Astrocyte of the cerebellum (primary cell): ENCODE measurements around the gene MYL5.
"Not testable (repeated sequence)": the region's sequence is repeated elsewhere in the genome, so short reads cannot be mapped to it uniquely, and the experiment has no call there.

ENCODE experiments used
- DNase-seq: peaks from one replicate; pipeline ENCODE4 v3.0.0-alpha.2; 2011; ENCODE audit warnings: low read depth
- H3K4me3 ChIP-seq: 2 replicates; pipeline ENCODE4 v1.5.1; 2011; ENCODE audit warnings: mild to moderate bottlenecking, low read depth, low read length, moderate library complexity
- in situ Hi-C: cut with HindIII; loops from 2 replicates; pipeline ENCODE4 v1.10.0; 2017; ENCODE audit warnings: low sequenced_read_pairs
- TF ChIP-seq, protein P1 (sequence below): IDR thresholded peaks from 2 replicates; pipeline ENCODE4 v1.5.1; 2012; ENCODE audit warnings: low read length, low read depth, moderate library complexity, mild to moderate bottlenecking; ENCODE audit errors: missing control alignments

Gene MYL5

DNA sequence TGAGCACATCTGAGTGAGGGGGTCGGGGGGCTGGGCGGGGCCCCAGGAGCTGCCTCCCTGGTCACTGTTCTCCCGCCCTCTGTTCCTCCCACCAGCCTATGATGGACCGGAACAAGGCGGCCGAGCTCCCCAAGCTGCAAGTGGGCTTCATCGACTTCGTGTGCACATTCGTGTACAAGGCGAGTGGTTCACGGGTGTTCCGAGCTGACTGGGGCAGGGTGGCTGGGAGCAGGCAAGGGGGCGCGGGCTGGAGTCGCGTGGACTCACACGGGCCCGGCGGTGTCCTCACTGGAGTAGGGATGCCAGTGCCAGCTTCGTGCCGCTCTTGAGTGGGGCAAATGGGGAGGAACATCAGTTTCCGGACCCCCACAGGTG lies 7.9 kb upstream of the MYL5 start:
- in situ Hi-C loops, result no loop called here
- DNase-seq, result no peak
- TF ChIP-seq, protein P1, sequence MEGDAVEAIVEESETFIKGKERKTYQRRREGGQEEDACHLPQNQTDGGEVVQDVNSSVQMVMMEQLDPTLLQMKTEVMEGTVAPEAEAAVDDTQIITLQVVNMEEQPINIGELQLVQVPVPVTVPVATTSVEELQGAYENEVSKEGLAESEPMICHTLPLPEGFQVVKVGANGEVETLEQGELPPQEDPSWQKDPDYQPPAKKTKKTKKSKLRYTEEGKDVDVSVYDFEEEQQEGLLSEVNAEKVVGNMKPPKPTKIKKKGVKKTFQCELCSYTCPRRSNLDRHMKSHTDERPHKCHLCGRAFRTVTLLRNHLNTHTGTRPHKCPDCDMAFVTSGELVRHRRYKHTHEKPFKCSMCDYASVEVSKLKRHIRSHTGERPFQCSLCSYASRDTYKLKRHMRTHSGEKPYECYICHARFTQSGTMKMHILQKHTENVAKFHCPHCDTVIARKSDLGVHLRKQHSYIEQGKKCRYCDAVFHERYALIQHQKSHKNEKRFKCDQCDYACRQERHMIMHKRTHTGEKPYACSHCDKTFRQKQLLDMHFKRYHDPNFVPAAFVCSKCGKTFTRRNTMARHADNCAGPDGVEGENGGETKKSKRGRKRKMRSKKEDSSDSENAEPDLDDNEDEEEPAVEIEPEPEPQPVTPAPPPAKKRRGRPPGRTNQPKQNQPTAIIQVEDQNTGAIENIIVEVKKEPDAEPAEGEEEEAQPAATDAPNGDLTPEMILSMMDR, result no peak
- no peak overlapping the region for H3K4me3 ChIP-seq

DNA sequence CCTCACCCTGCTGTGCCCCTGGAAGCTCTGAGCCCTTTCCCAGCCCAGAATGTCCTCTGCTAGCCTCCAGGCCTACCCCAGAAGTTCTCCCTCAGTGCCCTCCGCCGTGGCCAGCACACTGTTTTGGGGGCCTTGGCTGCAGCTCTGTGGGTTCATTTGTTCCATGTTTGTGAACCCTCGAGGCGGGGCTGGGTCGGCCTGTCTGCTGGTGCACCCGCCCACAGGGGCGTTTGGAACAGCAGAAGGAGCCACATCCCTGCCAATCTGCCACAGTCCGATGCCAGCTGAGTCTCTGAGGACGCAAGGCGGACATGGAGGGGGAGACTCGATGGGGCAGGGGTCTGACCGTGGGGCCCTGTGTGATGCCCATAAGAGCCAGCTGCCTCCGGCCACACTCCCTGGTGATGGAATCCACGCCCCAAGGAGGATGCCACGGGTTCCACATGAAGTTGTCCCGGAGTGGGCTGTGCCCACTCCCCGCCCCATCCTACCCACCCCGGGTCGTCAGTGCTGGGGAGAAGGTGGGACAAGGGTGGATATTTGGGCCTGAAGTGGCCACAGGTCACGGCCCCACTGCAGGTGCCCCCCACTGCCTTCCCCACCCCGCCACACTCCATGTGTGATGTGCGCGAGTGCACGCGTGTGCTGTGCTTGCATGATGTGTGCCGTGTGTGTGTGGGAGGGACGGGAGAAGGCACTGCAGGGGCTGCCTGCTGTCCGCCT lies 7.4 kb upstream of the MYL5 start:
- TF ChIP-seq, protein P1, result no peak
- H3K4me3 ChIP-seq, result no peak overlapping the region
- in situ Hi-C loops, result no loop called here
- no peak for DNase-seq

DNA sequence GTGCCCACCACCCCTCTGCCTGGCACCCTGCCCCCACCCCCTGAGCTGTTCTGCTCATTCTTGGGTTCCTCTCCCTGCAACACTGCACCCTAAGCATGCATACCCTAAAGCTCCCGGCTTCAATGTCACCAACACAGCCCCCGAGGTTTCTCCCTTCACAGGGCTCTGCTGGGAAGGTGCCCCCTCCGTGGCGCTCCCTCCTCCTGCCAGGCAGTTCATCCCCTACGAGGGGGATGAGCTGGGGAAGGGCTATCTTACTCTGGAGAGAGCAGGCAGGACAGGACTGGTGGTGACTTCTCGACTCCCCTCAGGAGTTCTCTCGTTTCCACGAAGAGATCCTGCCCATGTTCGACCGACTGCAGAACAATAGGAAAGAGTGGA lies 6.8 kb upstream of the MYL5 start:
- no peak overlapping the region for H3K4me3 ChIP-seq
- TF ChIP-seq, protein P1, result no peak
- in situ Hi-C loops, result no loop called here
- DNase-seq, result no peak

DNA sequence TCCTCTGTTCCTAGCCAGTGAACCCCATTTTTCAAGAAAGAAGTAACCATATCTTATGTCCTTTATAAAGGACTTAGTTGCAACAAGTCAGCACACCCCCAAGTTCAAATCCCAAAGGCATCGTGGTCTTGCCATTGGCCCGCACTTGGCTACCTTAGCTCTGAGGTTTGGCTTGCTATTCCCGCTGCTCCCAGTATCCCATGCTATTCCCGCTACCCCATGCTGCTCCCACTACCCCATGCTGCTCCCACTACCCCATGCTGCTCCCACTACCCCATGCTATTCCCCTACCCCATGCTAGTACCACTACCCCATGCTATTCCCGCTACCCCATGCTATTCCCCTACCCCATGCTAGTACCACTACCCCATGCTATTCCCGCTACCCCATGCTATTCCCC lies 6.1 kb upstream of the MYL5 start:
- DNase-seq, H3K4me3 ChIP-seq, in situ Hi-C loops: not testable (repeated sequence)

DNA sequence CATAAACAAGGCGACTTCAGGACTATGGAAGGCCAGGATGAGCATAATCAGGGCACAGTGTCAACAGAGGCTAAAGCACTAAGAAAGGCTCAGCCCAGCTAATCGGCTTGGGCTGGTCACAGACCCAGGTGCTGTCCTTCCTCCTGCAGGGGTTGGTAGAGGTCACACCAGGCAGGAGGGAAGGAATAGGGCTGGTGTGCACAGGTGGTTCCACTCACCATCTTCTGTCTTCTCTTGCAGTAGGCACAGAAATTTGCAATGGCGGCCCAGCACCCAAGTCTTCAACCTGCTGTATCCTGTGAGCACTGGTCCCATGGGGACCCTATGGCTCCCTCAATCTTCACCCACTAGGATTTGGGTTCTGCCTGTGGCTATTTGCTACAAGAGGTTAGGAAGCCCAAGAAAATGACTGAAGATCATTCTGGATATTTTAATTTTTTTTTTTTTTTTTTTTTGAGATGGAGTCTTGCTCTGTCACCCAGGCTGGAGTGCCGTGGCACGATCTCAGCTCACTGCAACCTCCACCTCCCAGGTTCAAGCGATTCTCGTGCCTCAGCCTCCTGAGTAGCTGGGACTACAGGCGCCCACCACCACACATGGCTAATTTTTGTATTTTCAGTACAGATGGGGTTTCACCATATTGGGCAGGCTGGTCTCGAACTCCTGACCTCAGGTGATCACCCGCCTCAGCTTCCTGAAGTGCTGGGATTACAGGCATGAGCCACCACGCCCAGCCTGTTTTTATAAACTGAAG lies 4.4 kb upstream of the MYL5 start:
- H3K4me3 ChIP-seq, DNase-seq, in situ Hi-C loops: not testable (repeated sequence)

DNA sequence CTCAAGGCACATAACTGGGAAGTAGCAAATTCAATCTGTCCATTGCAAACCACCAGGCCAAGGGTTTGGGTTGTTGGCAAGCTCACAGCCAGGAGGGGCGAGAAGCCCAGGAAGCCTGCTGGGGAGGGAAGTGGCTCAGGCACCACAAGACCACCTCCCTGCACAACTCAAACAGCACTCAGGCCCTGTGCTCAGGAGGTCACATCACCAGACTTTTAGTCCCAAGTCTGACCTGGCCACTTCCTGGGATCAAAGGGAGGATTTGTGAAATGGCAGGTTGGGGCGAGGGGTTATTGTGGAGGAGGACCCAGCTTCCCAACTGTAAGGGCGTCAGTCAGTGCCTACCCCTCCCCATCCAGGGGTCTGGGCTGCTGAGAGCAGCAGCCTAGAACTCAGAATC lies 2.6 kb upstream of the MYL5 start:
- H3K4me3 ChIP-seq, result no peak overlapping the region
- in situ Hi-C loops, result no loop called here
- TF ChIP-seq, protein P1, result no peak
- no peak for DNase-seq

DNA sequence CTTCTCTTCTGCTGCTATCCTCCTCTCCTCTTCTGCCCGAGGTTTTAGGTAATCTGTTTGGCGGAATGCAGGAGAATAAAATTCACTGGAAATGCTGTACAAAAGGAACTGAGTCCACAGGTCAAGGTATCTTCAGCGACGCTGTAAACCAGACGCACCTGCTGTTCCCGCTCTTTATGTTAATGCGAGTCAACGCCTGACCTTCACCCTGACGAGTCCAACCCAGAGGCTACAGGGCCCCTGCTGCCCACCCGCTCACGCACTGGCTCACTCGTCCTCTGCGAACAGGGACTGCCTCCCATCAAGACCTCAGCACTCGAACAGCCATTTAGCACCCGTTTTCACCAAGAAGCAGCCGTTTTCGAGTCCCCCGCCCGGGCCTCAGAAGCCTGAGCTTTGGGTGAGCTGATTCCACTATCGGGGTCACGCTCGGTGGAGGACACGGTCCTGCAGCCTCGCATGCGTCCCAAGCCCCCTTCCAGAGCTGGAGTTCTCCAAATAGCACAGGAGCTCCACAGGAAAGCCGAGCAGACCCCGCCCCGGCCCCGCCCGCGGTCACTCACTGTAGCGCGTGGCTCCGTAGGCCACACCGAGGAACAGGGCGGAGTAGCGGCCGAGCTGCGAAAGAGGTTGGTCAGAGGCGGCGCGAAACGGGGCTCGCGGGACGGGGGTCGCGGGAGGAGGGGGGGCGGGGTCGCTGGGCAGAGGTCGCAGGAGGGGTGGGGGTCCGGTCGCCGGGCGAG lies 822 bp upstream of the MYL5 start:
- H3K4me3 ChIP-seq, result peak overlapping the region; percentile 95
- in situ Hi-C loops, result no loop called here
- no peak for DNase-seq
- TF ChIP-seq, protein P1, result no peak
